ENCODE data around the gene MEI1.

Gene MEI1

DNA sequence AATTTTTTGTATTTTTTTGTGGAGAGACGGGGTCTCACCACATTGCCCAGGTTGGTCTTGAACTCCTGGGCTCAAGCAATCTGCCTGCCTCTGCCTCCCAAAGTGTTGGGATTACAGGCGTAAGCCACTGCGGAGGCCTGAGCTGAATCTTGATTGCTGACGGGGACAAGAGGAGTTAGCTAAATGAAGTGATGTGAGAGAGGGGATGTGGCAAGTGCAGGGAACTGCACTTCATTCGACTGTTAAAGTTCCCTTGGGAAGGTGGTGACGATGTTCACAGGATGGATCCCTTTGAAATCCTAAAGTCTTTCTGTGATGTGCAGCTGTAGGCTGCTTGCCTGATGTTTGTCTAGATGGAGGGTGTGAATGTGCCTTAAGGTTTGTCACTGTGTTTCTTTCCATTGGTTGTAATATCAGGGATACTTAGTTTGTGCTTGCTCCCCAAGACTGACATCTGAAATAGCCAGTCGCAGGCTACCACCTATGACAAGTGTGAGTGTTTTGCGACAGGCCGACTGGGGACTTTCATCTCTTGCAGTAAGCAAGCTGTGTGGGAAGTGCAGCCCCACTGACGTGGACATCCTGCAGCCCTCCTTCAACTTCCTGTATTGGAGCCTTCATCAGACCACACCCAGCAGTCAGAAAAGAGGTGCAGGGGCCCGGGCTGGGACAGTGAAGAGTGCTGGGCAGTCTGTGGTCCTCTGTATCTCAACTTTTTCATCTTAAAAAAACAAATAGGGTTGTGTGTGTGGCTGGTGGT lies 81.6 kb downstream of the MEI1 start:
- DNase-seq (ENCODE audit: low read depth in 4 of 4, low spot score in 1 of 4): peak; percentile 64 to 81 (median 72)

DNA sequence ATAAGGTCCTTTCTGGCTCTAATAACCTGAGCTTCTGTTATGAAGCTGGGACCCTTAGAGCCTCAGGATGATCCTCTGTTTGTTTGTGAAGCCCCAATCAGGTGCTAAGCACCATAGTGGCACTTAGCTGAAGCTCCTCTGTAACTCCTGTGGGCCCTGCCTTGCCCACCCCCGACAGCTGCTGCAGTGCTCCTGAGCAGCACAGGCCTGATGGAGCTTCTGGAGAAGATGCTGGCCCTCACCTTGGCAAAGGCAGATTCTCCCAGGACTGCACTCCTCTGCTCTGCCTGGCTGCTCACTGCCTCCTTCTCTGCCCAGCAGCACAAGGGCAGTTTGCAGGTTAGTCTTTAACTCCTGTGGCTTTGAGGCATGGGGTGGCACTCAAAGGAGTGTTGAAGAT lies 82.2 kb downstream of the MEI1 start:
- no peak for DNase-seq (ENCODE audit: low read depth in 4 of 4, low spot score in 1 of 4)

DNA sequence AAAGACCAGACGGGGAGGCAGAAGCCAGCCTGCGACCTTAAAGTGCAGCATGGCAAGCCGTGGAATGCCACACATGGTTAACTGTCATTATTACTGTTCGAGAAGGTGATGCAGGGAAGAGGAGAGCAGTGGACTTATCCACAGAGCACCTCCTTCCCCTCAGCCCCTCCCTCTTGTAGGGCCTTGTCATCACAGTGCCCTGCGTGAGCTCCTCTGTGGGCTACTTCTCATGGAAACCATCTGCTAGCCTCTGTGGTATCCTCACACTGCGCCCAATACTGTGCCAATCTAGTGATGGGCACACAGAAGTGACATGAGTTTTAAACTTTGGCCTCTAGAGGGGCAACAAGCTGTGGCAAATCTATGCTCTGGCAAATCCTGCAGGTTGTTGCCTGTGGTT lies 83.0 kb downstream of the MEI1 start:
- DNase-seq (ENCODE audit: low read depth in 4 of 4, low spot score in 1 of 4): no peak

DNA sequence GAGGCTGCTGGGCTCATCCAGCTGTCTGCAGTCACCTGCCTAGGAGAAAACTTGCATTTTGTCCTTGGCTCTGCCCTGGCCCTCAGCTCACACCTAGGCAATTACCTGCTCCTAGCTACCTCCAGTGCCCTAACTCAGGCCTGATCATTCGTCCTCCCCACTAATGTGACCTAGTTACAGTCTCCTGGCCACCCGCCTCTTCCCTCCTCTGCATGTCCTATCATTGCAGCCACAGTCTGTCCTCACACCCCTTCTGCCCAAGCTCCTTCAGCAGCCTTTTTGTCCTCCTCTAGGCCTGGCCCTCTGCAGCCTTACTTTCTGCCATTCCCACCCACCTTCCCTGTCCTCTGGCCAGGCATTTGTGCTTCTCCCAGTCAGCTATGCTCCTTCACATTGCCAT lies 83.4 kb downstream of the MEI1 start:
- no peak for DNase-seq (ENCODE audit: low read depth in 4 of 4, low spot score in 1 of 4)

DNA sequence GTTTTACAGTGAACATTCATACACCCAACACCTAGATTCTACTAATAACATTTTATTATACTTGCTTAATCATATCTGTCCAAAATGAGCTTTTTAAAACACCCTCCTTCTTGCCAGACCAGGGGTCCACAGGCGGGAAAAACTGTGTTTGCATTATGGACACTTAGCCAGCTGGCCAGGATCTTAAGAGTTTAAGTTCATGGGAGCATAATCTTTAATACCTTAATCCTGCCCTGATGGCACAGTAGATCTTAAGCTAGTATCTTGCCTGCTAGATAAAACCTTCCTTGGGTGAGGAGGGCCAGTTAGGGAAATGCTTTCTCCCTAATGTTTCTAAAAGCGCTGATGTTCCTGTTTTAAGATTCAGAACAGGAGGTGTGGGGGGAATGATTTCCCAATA lies 88.0 kb downstream of the MEI1 start:
- DNase-seq (ENCODE audit: low read depth in 4 of 4, low spot score in 1 of 4): no peak

DNA sequence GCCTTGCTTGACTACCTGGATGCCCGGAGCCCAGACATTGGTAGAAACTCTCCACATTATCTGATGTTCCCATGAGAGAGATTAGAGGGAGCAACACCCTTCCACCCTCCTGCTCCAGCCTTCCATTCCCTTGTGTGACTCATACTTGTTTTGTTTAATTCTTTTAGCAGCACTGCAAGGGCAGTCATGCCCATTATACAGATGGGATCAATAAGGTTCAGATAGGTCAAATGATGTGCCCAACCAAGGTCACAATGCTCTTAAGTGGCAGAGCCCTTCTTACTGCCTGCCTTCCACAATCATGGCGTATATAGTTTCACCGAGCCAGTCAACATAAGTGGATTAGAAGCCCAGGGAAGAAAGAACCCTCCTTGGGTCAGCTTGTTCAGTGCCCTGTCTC lies 94.6 kb downstream of the MEI1 start:
- no peak for DNase-seq (ENCODE audit: low read depth in 4 of 4, low spot score in 1 of 4)

DNA sequence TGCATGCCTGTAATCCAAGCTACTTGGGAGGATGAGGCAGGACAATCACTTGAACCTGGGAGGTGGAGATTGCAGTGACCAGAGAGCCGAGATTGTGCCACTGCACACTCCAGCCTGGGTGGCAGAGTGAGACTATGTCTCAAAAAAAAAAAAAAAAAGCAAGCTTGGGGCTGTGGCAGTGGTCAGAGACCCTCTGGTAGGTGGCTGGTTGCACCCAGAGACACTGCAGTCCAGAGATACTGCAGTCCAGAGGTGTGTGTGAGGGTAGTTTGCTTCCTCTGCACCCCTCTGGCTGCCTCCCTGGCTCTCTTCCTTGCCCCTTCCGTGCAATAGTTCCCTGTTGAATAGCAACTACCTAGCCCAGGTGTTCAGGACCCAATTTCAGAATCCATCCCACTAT lies 99.4 kb downstream of the MEI1 start:
- DNase-seq (ENCODE audit: low read depth in 4 of 4, low spot score in 1 of 4): no peak

DNA sequence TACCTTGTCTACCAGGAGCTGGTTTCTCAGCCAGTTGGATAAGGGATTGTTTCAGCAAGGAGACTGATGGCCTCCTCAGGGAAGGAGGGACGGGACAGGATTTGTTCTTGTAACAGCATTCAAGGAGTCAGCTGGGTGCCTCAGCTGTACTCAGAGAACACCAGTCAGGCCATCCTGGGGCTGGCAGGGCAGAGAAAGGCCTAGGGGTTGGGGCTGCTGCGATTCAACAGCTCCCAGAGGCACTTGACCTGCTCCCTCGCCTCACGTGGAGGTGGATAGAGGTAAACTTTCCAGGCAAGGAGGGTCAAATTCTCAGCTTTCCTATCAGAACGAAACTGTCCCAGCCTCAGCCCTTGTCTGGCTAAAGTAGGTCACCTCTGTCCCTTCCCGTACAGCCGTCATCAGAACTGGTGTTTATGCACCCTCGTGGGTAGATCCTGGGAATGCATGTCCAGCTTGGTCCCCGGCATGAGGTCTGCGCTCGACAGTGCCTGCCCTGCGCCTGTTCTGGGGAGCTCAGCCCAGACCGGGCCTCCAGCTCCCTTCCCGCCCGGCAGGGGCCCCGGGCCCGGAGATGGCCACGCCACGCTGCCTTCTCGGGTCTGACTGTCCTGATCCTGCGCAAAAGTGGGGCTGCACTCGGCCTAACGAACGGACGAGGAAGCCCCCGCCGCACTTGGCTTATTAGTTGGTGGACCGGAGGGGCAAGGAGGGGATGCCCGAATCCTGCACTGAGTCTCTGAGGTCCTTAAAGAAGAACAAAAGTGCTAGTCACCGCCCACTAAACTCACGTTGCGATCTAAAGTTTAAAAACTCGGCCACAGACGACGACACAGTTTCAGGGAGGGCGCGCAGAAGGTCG lies 100.4 kb downstream of the MEI1 start:
- DNase-seq (ENCODE audit: low read depth in 4 of 4, low spot score in 1 of 4): no peak

DNA sequence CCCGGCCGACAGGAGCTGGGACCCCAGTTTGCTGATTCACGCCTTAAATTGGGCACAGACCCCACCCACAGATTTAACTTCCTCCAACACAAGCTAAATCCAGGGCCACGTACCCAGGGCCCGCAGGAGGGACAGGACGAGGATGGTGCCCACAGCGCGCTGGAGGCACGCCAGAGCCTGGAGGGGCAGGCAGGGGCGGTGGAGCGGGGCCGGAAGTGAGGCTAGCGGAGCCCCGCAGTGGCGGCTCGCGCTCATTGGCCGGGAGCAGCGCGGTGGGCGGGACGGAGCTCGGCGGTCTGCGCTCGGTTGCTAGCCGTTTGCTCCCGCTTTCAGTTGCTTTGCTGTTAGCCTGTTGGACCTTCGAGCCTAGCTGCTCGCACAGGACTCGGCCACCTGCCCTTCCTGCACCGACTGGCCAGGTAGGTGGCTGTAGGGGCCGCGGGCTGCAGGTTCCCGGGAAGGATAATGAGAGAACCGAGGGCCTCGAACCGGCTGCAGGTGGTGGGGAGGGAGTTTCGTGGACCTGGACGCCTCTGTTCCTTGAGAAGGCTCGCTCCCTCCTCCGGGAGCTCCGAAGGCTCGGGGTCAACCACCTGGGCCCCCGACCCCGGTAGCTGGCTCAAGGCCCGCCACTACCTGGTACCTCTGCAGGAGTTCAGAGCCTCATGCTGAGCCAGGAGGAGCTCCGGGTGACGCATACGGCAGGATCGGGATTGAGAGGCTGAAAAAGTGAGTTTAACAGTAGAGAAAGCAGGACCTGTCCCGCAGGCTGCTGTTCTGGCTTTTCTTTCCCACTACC lies 101.2 kb downstream of the MEI1 start, which contains the start of gene CCDC134:
CCDC134 (plus strand) TSS at position 332 of the 799 bp plus-strand sequence. CDS start 8,212 bp downstream, outside the sequence.
- DNase-seq (ENCODE audit: low read depth in 4 of 4, low spot score in 1 of 4): peak; percentile 75 to 91 (median 81)

DNA sequence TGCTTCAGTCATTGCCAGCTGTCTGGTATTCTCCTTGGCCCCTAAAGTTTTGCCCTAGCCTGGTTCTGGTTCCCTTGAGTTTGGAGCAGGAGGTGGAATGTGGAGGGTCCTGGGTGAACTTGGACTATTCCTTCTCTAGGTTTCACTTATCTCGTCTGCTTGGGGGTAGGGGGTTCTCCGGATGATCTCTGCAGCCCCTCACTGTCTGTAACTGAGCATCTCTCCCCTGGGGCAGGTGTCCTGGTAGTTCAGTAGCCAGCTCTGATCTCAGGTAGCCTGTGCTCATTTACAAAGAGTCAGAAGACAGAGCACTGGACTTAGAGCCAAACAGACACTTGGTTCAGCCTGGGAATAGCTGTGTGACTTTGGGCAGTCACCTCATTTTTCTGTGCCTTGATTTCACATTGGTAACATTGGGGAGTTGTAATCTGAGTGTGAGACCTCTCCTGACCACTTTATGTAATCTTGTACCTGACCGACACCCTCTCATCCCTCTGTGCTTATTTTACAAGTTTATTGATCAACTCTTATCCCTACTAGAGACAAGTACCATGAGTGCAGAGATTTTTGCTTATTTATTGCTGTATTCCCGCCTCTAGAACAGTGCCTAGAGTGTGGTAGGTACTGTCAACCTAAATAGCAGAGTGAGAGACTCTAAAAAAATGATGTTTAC lies 102.0 kb downstream of the MEI1 start:
- no peak for DNase-seq (ENCODE audit: low read depth in 4 of 4, low spot score in 1 of 4)

DNA sequence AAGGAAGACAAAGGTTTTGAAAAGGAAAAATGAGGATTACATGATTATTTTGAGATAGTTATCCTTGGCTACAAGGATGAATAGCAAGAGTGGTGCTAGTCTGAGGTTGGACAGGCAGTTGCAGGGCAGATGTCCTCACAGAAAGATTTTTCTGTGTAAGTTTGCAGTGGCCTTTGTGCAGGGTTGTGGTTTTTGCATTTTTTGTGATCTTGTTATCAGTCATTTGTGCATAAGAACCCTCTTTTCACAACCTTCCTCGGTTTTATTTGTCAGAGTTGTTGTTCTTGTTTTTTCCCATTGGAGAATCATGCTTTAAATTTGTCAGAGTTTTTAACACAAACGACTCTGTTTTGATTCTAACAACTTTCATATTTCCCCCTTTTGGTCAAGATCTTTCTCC lies 102.6 kb downstream of the MEI1 start:
- no peak for DNase-seq (ENCODE audit: low read depth in 4 of 4, low spot score in 1 of 4)

DNA sequence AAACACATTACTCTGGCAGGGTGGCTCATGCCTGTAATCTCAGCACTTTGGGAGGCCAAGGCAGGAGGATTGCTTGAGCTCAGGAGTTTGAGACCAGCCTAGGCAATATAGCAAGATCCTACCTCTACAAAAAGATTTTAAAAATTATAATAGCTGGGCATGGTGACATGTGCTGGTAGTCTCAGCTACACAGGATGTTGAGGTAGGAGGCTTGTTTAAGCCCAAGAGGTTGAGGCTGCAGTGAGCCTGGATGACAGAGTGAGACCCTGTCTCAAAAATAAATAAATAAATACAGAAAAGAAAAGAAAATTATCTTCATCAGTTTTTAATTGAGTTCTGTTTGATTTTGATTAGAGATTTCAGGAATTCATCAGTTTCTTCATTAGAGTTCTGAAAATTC lies 106.3 kb downstream of the MEI1 start:
- DNase-seq (ENCODE audit: low read depth in 4 of 4, low spot score in 1 of 4): no peak

DNA sequence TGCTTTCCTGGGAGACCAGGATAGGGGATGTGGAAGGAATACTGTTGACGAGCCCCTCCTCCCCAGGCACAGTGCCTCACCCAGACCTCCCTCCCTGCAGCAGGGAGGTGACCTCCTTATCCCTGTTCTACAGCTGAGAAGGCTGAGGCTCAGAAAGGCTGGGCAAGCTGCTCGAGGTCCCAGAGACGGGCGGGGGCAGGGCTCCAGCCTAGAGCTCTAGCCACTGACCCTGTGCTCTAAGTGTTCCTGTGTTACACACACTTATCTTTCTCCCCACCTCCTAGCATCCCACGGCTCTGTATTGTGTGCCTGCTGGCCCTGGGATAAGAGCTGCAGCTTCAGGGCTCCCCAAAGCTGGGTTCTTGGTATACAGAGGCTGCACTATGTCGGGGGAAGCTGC lies 109.1 kb downstream of the MEI1 start:
- DNase-seq (ENCODE audit: low read depth in 4 of 4, low spot score in 1 of 4): no peak

DNA sequence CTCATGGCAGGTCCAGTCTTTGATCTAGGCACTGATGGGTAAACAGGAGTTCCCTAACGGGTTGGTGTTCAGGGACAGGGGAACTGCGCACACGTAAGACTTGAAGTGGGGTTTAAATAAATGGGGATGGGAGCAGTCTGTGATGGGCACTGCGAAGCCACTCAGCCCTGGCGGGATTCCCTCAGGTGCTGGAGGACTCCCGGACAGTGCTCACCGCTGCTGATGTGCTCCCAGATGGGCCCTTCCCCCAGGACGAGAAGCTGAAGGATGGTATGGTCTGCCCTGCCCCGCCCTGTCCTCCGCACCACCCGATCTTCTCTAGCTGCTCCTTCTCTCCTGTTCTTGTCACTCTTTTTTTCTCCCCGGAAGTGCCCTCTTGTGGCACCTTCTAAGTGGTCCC lies 110.7 kb downstream of the MEI1 start:
- no peak for DNase-seq (ENCODE audit: low read depth in 4 of 4, low spot score in 1 of 4)

DNA sequence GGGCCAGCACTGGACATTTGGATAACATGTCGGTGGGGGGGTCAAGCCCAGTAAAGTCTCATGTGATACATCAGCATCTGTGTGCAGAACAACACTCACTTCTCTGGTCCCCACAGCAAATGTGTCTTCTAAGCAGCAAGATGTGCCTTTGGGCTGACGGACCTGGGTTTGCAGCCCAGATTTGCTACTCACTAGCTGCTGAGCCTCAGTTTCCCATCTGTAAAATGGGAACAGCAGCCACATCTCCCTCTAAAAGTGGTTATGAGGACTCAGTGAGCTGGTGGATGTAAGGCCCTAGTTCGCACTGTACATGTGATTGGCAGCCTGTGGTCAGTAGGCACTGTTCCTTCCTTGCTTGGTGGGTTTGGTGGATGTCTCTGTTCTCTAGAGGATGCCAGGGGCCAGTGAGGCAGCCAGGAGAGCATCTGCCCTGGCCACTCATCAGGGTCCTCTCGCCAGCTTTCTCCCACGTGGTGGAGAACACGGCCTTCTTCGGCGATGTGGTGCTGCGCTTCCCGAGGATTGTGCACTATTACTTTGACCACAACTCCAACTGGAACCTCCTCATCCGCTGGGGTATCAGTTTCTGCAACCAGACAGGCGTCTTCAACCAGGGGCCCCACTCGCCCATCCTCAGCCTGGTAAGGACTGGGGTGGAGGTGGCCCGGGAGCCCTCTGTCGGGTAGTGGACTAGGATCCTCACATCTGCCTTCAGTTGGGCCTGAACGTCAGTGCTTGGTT lies 113.7 kb downstream of the MEI1 start:
- no peak for DNase-seq (ENCODE audit: low read depth in 4 of 4, low spot score in 1 of 4)

DNA sequence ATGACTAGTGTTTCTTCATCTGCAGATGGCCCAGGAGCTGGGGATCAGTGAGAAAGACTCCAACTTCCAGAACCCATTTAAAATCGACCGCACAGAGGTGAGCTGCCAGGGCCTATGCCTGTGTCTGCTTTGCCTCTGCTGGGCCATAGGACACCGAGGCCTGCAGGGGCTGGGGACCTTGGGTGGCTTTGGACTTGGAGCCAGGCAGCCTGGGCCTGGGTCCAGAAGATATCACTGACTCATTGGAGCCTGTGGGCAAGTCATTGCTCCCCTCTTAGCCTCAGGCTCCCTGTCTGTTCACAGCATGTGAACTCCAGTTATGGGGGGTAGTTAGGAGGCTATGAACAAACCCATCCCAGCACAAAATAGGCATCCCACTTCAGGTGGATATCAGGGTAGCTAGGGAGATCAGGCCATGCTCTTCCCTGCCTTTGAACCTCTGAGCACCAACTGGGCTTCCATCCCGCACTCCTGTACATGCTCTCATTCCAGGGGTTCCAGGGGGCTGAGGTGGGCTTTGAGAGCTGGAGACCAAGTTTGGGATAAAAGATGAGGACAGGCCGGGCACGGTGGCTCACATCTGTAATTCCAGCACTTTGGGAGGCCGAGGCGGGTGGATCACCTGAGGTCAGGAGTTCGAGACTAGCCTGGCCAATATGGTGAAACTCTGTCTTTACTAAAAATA lies 114.6 kb downstream of the MEI1 start:
- no peak for DNase-seq (ENCODE audit: low read depth in 4 of 4, low spot score in 1 of 4)

DNA sequence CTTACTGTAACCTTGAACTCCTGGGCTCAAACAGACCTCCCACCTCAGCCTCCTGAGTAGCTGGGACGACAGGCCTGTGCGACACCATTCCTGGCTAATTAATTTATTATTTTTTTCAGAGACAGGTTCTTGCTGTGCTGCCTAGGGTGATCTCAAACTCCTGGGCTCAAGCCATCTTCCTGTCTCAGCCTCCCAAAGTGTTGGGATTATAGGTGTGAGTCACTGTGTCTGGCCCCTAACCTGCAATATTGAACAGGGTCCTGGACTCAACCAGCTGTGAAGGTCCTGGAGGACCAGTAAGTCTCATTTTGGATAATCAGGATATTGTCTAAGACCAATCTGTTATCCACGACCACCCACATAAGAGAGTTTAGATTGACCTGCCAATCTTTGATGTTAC lies 116.4 kb downstream of the MEI1 start:
- DNase-seq (ENCODE audit: low read depth in 4 of 4, low spot score in 1 of 4): no peak

DNA sequence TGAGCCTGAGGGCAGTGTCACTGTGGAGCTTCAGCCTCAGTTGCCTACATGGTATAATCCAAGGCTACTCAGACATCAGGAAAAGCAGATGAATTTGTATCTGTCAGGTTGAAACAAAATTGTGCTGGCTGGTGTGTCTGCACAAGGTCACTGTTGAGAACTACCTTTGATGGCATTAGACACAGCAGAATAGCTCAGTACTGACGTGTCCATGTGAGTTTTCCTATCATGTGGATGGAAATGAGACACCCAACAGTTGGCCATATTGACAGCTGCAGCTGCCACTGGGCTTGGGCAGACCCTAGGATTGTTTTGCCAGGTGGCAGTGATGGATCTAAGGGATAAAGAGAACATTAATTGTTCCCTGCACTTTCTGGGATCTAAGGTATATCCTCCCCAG lies 116.9 kb downstream of the MEI1 start:
- no peak for DNase-seq (ENCODE audit: low read depth in 4 of 4, low spot score in 1 of 4)

DNA sequence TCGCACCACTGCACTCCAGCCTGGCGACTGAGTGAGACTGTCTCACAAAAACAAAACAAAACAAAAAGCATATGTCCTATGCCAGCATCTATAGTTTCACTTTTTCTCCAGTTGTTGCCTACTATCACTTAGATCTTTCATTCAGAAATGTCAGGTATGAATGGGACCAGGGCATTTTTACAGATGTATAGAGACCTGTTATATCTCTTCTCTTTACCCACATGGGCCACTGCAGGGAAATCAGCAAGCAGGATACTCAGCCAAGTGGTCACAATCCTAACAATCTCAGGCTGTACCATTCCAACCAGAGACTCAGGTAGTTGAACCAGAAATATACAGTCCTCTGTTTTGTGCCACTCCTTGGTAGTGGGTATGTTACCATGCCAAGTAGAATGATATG lies 117.6 kb downstream of the MEI1 start:
- DNase-seq (ENCODE audit: low read depth in 4 of 4, low spot score in 1 of 4): no peak

DNA sequence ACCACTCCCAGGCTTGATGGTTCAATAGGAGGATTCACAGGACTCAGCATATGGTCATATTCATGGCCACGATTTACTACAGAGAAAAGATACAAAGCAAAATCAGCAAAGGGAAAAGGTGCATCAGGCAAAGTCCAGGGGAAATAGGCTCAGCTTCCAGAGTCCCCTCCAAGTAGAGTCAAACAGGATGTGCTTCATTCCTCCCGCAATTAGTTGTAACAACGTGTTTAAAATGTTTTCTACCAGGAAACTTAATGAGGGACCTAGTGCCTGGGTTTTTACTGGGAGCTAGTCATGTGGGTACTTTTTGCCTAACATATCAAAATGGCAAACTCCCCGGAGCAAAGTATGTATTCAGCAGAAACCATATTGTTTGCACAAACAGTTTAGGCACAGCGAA lies 118.7 kb downstream of the MEI1 start:
- no peak for DNase-seq (ENCODE audit: low read depth in 4 of 4, low spot score in 1 of 4)
